ENCODE measurements around the gene SMIM13.

DNA sequence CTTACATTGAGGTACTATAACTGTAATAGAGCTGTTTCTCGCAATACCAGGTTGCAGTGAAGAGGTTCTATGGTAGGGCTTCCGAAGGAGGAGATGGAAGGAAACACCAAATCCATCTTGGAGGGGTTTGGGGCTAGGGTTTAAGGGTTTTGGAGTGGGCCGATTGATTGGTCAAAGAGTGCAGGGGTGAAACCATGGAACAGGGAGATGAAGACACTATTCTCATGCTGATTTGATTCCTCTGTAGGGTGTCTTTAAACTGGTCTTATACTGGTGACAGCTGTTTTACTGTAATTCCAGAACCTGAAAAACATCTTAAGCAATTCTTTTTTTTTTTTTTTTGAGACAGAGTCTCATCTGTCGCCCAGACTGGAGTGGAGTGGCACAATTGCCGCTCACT lies 7.8 kb downstream of the SMIM13 start:
- TF ChIP-seq, protein P1, sequence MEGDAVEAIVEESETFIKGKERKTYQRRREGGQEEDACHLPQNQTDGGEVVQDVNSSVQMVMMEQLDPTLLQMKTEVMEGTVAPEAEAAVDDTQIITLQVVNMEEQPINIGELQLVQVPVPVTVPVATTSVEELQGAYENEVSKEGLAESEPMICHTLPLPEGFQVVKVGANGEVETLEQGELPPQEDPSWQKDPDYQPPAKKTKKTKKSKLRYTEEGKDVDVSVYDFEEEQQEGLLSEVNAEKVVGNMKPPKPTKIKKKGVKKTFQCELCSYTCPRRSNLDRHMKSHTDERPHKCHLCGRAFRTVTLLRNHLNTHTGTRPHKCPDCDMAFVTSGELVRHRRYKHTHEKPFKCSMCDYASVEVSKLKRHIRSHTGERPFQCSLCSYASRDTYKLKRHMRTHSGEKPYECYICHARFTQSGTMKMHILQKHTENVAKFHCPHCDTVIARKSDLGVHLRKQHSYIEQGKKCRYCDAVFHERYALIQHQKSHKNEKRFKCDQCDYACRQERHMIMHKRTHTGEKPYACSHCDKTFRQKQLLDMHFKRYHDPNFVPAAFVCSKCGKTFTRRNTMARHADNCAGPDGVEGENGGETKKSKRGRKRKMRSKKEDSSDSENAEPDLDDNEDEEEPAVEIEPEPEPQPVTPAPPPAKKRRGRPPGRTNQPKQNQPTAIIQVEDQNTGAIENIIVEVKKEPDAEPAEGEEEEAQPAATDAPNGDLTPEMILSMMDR (IDR thresholded peaks at IDR 0.05; ENCODE audit: low read depth, low read length, poor library complexity, severe bottlenecking) = no peak
- TF ChIP-seq EZH2phosphoT487 (IDR thresholded peaks at IDR 0.05; ENCODE audit: borderline replicate concordance, low read length) = no peak

All from DOHH2 (cell line).